AG08395 (cell line): ENCODE results near the gene NFIA.
A peak's percentile ranks its signal among the peaks of the same experiment; 100 is the strongest.
"Not testable (repeated sequence)": the region's sequence is repeated elsewhere in the genome, so short reads cannot be mapped to it uniquely, and the experiment has no call there.

Source experiments
- DNase-seq: peaks from one replicate; pipeline ENCODE4 v3.0.0; 2012; ENCODE audit warnings: mixed read lengths, low spot score

Gene NFIA

DNA sequence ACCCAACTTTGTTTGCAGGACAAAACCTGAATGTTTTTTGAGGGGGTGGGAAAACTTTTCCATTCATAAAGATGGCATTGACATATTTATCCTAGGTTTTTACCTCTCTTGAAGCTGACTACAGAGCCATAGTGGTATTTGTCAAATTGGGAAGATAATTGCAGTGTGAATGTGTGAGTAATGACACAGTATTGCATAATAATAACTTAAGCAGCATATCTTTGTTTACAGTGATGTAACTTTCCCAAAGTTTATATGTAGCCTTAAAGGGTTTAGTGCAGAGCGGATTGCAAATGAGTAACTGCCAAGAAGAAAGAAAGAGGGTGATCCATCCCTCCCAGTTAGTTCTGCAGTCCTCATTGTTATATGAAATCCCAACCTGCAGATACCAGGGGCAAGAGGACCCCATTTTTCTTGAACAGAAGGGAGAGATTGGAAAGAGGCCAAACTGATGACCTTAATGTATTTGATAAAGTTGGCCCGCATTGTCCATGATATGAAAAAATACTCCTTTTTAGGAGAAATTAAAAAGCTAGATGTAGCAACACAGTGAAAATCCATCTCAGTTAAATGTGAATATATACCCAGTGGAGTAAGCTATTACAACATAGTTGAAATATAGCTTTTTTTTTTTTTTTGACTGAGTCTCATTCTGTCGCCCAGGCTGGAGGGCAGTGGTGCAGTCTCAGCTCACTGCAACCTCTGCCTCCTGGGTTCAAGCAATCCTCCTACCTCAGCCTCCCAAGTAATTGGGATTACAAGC lies 23.7 kb upstream of the NFIA start:
- DNase-seq, result no peak

GRCh38 chr1:61061601-61062000 lies 20.8 kb upstream of the NFIA start:
- not testable (repeated sequence) for DNase-seq

GRCh38 chr1:61064673-61065072 lies 17.7 kb upstream of the NFIA start:
- no peak for DNase-seq

DNA sequence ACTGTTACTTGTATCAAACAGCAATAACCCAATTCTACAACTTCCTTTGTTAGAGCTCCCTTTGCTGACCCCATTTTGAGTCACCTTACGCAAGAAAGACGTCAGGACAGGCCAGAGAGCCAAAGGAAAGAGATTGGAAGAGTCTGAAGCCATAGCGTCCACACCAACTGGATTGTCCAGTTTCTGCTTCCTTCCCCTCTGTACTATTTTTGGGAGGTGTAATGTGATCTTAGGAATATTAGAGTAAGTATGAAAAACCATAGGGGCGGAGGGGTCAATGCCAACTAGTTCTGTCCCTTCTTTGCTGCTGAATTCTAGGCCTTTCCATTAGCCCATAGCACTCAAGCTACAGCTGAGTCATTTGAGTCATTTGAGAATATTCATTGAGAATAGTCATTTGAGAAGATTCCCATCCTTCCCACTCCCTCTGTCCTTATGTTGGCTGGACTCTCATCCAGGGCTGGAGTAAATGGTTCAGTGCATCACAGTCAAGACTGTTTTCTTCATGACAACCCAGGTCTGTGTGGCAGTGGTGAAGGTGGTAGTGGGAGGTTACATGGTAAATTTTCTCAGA lies 14.8 kb upstream of the NFIA start:
- DNase-seq, result no peak

GRCh38 chr1:61070054-61070453 lies 12.3 kb upstream of the NFIA start:
- no peak for DNase-seq

DNA sequence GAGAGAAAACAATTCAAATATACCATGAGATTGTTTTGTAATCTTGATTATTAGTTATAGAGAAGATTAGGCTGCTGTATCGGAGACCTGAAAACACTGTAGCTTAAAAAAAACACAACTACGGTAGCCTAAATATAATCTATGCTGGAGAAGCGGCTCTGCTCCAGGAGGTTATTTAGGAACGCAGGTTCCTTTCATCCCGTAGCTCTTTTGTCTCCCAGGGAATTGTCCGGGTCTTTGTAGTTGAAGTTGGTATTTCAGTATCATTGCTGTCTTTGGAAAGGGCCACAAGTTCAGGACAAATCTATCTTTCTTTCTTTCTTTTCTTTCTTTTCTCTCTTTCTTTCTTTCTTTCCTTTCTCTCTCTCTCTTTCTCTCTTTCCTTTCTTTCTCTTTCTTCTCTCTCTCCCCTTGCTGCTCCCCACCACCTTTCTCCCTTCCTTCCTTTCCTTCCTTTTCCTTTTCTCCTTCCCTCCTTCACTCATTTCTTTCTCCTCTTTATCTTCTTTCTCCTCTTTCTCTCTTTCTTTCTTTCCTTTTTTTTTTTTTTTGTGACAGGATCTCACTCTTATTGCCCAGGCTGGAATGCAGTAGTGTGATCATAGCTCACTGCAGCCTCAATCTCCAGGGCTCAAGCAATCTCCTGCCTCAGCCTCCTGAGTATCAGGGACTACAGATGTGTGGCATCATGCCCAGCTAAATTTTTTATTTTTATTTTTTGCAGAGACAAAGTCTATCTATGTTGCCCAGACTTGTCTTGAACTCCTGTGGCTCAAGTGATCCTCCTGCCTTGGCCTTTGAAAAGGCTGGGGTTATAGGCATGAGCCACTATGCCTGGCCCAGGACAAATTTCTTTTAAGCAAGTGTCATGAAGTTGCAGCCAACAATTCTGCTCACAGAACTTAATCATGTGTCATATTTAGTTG lies 10.9 kb upstream of the NFIA start:
- no peak for DNase-seq

DNA sequence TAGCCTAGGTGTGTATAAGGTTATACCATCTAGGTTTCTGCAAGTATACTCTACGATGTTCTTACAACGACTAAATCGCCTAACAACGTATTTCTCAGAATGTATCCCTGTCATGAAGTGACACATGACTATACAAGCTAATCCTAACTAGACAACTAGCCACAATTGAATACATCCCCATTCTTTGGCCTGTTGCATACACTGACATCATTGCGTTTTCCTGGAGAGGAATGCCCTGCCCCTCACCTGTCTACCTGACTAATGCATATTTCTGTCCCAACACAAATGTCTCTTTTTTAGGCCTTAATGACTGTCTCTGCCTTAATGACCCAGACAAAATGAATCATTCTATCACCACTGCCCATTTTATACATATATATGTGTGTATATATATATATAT lies 8.5 kb upstream of the NFIA start:
- DNase-seq, result no peak

GRCh38 chr1:61075833-61076232 lies 6.5 kb upstream of the NFIA start:
- not testable (repeated sequence) for DNase-seq

DNA sequence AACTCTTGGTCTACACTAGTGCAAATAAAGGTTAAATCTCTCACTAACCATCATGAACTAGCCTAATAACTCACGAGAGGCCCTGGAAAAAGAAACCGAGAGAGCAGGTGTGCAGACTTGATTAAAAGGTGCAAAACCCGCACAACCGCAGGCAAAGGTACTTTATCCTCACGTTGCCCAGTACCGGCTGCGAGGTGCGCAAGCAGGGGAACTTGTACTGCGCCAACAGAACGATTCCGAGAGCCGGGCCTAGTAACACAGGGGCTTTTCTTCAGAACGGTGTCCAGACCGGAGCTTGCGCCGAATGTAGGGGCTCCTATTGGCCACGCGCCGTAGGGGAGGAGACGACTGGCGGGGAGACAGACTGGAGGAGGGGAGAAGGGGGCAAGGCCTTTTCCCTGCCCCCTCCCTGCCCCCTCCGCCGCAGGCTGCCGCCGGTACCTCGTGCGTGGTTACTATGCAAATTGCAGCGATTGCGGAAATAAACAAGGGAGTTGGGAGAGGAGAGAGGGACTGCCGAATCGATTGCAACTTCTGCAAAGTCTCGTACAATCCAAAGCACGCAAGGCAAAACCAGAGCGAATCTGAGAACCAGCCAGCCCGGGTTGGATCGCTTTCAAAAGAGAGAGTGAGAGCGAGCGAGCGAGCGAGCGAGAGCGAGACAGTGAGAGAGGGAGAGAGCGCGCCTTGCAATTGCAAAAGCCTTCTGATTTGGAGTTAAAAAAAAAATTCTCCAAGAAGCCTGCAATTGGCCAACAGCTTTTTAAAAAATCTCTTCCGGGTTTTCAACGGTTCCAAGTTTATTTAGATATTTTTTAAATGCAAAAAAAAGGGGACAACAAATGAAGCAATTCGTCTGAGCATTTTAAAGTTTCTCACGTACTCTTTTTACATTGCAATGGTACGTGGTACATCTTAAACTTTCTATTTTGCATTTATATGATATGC lies 5.4 kb upstream of the NFIA start:
- DNase-seq, result peak; percentile 45

DNA sequence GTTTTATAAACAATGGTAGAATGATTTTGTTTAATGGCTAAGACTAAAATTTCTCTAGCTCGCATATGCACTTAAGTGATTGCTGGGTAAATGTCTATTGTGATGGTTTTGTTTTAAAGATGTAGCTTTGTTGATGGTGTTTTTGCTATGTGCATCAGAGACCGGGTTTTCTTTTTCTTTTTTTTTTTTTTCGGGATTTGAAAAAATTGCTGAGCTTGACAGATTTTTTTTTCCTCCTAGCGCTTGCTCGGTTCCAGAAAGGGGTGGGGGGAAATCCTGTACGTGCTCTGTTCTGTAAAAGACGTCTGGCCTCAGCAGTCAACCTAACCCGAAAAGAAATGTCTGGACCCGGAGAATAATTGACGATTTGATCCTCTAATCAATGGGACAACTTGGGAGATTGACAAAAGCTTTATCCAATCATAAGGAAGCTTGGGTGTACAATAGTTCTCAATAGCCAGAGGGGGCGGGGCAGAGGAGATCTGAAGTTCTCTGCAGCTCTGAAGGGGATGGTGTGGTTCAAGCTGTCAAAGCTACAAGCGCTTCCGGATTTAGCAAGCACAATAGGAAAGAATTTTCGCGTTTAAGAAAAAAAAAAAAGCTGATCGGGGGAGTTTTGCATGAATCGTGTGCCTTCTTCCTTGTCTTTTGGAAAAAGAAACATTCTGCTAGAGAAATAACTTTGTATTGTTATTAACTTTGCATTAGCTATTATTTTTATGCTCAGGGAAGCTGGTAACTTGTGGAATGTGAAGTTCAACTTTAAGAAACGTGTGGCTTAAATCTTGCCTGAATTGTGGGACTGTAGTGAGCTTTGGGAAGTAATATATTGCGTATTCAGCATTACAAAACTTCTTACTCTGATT lies 4.5 kb upstream of the NFIA start:
- DNase-seq, result peak; percentile 99

GRCh38 chr1:61078618-61079295 lies 3.6 kb upstream of the NFIA start:
- DNase-seq, result no peak

DNA sequence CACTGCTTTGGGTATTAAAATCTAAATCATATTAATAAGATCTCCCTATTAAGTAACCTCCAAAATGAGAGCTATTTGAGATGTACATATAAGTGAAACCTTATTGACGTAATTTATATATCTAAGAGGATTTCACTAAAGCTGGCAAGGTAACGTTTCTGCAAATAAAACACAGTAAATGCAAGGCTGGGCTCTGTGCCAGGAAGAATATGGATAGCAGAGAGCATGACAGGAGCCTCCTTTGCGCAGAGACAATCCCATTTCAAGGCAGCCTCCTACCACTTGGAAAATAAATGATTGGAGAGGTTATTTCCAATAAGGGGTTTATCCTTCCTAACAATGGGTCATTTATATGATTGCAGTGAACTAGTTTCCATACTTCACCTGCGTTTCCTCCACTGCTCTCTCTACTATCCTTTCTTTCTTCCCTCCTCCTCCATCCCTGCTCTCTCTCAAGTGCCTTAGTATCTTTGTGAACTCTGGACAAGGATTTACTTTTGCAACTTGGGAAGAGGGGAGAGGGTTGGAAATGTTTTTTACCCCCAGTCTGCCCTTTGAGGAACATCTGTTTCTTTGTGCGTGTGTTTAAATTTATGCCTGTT lies 3.0 kb upstream of the NFIA start:
- DNase-seq, result no peak

- DNase-seq, result peak; percentile 63
Measured at GRCh38 chr1:61079898-61080336, 2.4 kb upstream of the NFIA start.

DNA sequence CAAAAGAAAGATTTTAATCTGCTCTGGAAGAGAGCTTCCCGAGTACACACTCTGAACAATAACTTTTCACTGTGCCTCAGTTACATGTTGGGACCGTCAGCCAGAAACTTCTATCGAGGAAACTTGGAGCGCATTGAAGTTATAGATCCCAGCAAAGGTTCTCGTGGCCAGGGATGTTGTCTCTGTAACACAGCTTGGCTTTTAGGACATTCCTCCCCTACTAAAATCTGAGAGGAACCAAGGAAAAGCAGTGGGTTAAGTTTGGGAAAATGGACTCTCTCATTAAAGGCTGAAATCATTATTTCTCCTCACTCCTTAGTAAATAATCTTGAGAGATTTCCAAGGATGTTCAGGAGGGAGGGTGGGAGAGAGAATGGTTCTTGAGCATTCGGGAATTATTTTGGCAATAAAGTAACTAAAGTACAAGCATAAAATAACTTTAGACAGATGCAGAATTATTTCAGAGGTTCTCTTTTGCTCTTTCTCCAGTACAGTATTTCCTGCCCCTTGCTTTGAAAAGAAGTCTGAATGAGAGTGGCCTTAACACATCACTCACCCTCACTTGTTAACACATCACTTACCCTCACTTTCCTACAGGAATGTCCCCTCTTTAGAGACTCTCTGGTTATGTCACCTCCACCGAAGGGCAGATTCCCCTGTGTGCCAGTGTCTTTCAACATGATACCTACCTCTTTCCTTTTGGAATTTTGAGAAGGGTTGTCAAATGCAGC lies 1.8 kb upstream of the NFIA start:
- no peak for DNase-seq

GRCh38 chr1:61081144-61081685 lies 1.1 kb upstream of the NFIA start:
- DNase-seq, result no peak

GRCh38 chr1:61081686-61082310 lies 563 bp upstream of the NFIA start:
- DNase-seq, result no peak

- DNase-seq, result peak; percentile 30
Measured at GRCh38 chr1:61083013-61083806, 849 bp downstream of the NFIA start.
